ENCODE data around the gene CHRNE.

The CHRNE gene

GRCh38 chr17:4851084-4851483, 51.8 kb downstream of the CHRNE start:
- no peak for DNase-seq

- DNase-seq, result no peak
Observed at GRCh38 chr17:4850246-4850645, 52.7 kb downstream of the CHRNE start.

- no peak for DNase-seq
Observed at GRCh38 chr17:4849011-4849536, 53.8 kb downstream of the CHRNE start.
